ENCODE results near the gene WDR13.

The WDR13 gene

GRCh38 chrX:48573690-48574269 is 23.5 kb upstream of the WDR13 start:
- TF ChIP-seq CREB1 (IDR thresholded peaks at IDR 0.05; ENCODE audit: low read depth) (peak; percentile 2; the same call in 1 of the 2 replicates), RAD21 (IDR thresholded peaks at IDR 0.05; ENCODE audit: low read depth) (no peak)

GRCh38 chrX:48574270-48575266 is 22.7 kb upstream of the WDR13 start, which contains the start of gene RBM3:
RBM3 (plus strand) TSS chrX:48574484; CDS start chrX:48575181, 697 bp downstream.
- TF ChIP-seq USF1 (IDR thresholded peaks at IDR 0.05) (peak; percentile 76), CREB1 (IDR thresholded peaks at IDR 0.05; ENCODE audit: low read depth) (no peak), YY1 (IDR thresholded peaks at IDR 0.05; ENCODE audit: low read depth) (peak; percentile 92), TAF1 (IDR thresholded peaks at IDR 0.05; ENCODE audit: low read depth) (peak; percentile 76), EGR1 (IDR thresholded peaks at IDR 0.05) (no peak), MAX (IDR thresholded peaks at IDR 0.05) (peak; percentile 97), NFIC (IDR thresholded peaks at IDR 0.05) (no peak)

- no peak for TF ChIP-seq TAF1 (IDR thresholded peaks at IDR 0.05; ENCODE audit: low read depth)
- no peak for TF ChIP-seq ZBTB7A (IDR thresholded peaks at IDR 0.05; ENCODE audit: low read depth)
- TF ChIP-seq EGR1 (IDR thresholded peaks at IDR 0.05) = no peak
- TF ChIP-seq EP300 (IDR thresholded peaks at IDR 0.05; ENCODE audit: borderline replicate concordance) = no peak
- TF ChIP-seq CEBPB (IDR thresholded peaks at IDR 0.05) = no peak
- TF ChIP-seq MAX (IDR thresholded peaks at IDR 0.05) = no peak
- TF ChIP-seq TEAD4 (IDR thresholded peaks at IDR 0.05) = no peak
- no peak for TF ChIP-seq YY1 (IDR thresholded peaks at IDR 0.05; ENCODE audit: low read depth)
- no peak for TF ChIP-seq CREB1 (IDR thresholded peaks at IDR 0.05; ENCODE audit: low read depth)
- TF ChIP-seq FOXM1 (IDR thresholded peaks at IDR 0.05; ENCODE audit: borderline replicate concordance, low read depth) = no peak
- no peak for TF ChIP-seq REST (IDR thresholded peaks at IDR 0.05; ENCODE audit: low read depth)
Observed at GRCh38 chrX:48575642-48576041, 21.6 kb upstream of the WDR13 start.

- TF ChIP-seq CREB1 (IDR thresholded peaks at IDR 0.05; ENCODE audit: low read depth) (no peak), NFIC (IDR thresholded peaks at IDR 0.05) (no peak), USF1 (IDR thresholded peaks at IDR 0.05) (no peak), ZBTB7A (IDR thresholded peaks at IDR 0.05; ENCODE audit: low read depth) (no peak), EGR1 (IDR thresholded peaks at IDR 0.05) (no peak), TEAD4 (IDR thresholded peaks at IDR 0.05) (no peak), CEBPB (IDR thresholded peaks at IDR 0.05) (no peak), YY1 (IDR thresholded peaks at IDR 0.05; ENCODE audit: low read depth) (no peak), MAX (IDR thresholded peaks at IDR 0.05) (no peak), TCF12 (IDR thresholded peaks at IDR 0.05; ENCODE audit: low read depth) (no peak), TAF1 (IDR thresholded peaks at IDR 0.05; ENCODE audit: low read depth) (no peak), EP300 (IDR thresholded peaks at IDR 0.05; ENCODE audit: borderline replicate concordance) (no peak), FOXM1 (IDR thresholded peaks at IDR 0.05; ENCODE audit: borderline replicate concordance, low read depth) (no peak), RAD21 (IDR thresholded peaks at IDR 0.05; ENCODE audit: low read depth) (no peak), REST (IDR thresholded peaks at IDR 0.05; ENCODE audit: low read depth) (no peak)
Observed at GRCh38 chrX:48576108-48576507, 21.2 kb upstream of the WDR13 start.

- TF ChIP-seq TEAD4 (IDR thresholded peaks at IDR 0.05) (no peak), RAD21 (IDR thresholded peaks at IDR 0.05; ENCODE audit: low read depth) (no peak)
Observed at GRCh38 chrX:48578661-48579128, 18.6 kb upstream of the WDR13 start.

Measured in Ishikawa (cell line).